K562 (cell line): ENCODE measurements around the gene SFT2D2. TPM values are rescaled to one million over a fixed set of nuclear protein-coding genes. Genes with fewer than 3 reads are reported as not detected.

Experiments
- ELF1 ChIP-seq: fragments of 200-800 bp; sonication (Bioruptor generic); IDR thresholded peaks from 2 replicates; pipeline ENCODE4 v1.6.1; 2016; ENCODE audit warnings: missing genetic modification characterization, missing compliant biosample characterization
- FOXA3 ChIP-seq, 2 experiments: fragments of 450-650 bp in 1 of 2; sonication (generic) in 1 of 2; formaldehyde crosslinking; IDR thresholded peaks in 1 of 2; conservative IDR thresholded peaks in 1 of 2; 2 replicates each; pipeline versions ENCODE4 v1.4.0 to v1.8.0; 2020 to 2022; ENCODE audit warnings: mild to moderate bottlenecking in 2 of 2, missing genetic modification reagents in 1 of 2
- GABPA ChIP-seq: fragments of 200-800 bp; sonication (Bioruptor generic); conservative IDR thresholded peaks from 2 replicates; pipeline ENCODE4 v1.6.1; 2016; ENCODE audit warnings: low read depth, missing genetic modification characterization, missing compliant biosample characterization
- HNRNPLL ChIP-seq: fragments of 200-400 bp; formaldehyde crosslinking; IDR thresholded peaks from 2 replicates; pipeline ENCODE4 v1.6.1; 2017; ENCODE audit warnings: low read length, low read depth, mild to moderate bottlenecking; ENCODE audit not compliant: poor library complexity, severe bottlenecking
- HSF4 ChIP-seq: fragments of 250-450 bp; sonication (Bioruptor Pico); IDR thresholded peaks from 2 replicates; pipeline ENCODE4 v2.1.2; 2022; ENCODE audit warnings: mild to moderate bottlenecking, moderate library complexity, borderline replicate concordance
- MIER1 ChIP-seq: fragments of 450-650 bp; IDR thresholded peaks from 2 replicates; pipeline ENCODE4 v1.6.1; 2016; ENCODE audit warnings: antibody characterized with exemption, mild to moderate bottlenecking, low read depth
- PML ChIP-seq: IDR thresholded peaks from 2 replicates; pipeline ENCODE4 v1.6.1; 2012; ENCODE audit warnings: low read length, inconsistent platforms
- ZBED1 ChIP-seq: IDR thresholded peaks from 2 replicates; pipeline ENCODE4 v1.6.1; 2014
- ZBTB8A ChIP-seq: fragments of 450-650 bp; IDR thresholded peaks from 2 replicates; pipeline ENCODE4 v1.6.1; 2018; ENCODE audit warnings: mild to moderate bottlenecking, moderate library complexity; ENCODE audit not compliant: partially characterized antibody
- ZNF717 ChIP-seq: fragments of 250-450 bp; sonication (Bioruptor Pico); IDR thresholded peaks from 2 replicates; pipeline ENCODE4 v1.5.0; 2021
- polyA plus RNA-seq, 8 experiments: library from polyadenylated mRNA; depleted of rRNA in 4 of 8; stranded (reverse) in 5 of 8; unstranded in 3 of 8; fragments of >200 nt; fragmentation: Nextera tagmentation in 2 of 8; fragmentation: Illumina TruSeq in 1 of 8; extraction: Ambion mirVana in 2 of 8; extraction: Trizol in 1 of 8; gene quantifications; 2 replicates each; pipeline versions ENCODE4 v1.2.1 to v1.2.3, GENCODE V29; 2011 to 2014; ENCODE audit warnings: inconsistent platforms in 1 of 8, missing spikeins in 1 of 8
- total RNA-seq, 7 experiments: library from RNA; depleted of rRNA in 6 of 7; stranded (reverse); fragments of >200 nt in 6 of 7; fragmentation: Illumina TruSeq in 2 of 7; extraction: Trizol in 2 of 7; gene quantifications; 2 replicates each; pipeline versions ENCODE4 v1.2.1 to v1.2.3, GENCODE V29; 2011 to 2021; ENCODE audit warnings: low replicate concordance in 1 of 7
- TF ChIP-seq, protein P1 (sequence below): sonication (generic); formaldehyde crosslinking; IDR thresholded peaks from 2 replicates; pipeline ENCODE4 v1.8.0; 2022; ENCODE audit warnings: mild to moderate bottlenecking, missing genetic modification reagents
- TF ChIP-seq, protein P2 (sequence below): fragments of 450-650 bp; IDR thresholded peaks from 2 replicates; pipeline ENCODE4 v1.6.1; 2016; ENCODE audit warnings: antibody characterized with exemption
- TF ChIP-seq, protein P3 (sequence below): fragments of 450-650 bp; IDR thresholded peaks from 2 replicates; pipeline ENCODE4 v1.7.1; 2018; ENCODE audit warnings: mild to moderate bottlenecking, low read depth; ENCODE audit not compliant: partially characterized antibody
- TF ChIP-seq, protein P4 (sequence below): fragments of 450-650 bp; conservative IDR thresholded peaks from 2 replicates; pipeline ENCODE4 v1.6.1; 2016; ENCODE audit warnings: missing genetic modification characterization, low read depth, mild to moderate bottlenecking, missing compliant biosample characterization, moderate library complexity
- TF ChIP-seq, protein P5 (sequence below): sonication (generic); formaldehyde crosslinking; IDR thresholded peaks from 2 replicates; pipeline ENCODE4 v1.8.1; 2022; ENCODE audit warnings: missing genetic modification reagents
- TF ChIP-seq, protein P6 (sequence below): sonication (generic); formaldehyde crosslinking; IDR thresholded peaks from 2 replicates; pipeline ENCODE4 v1.8.1; 2023; ENCODE audit warnings: mild to moderate bottlenecking, missing genetic modification reagents

SFT2D2 gene
- total and polyA plus RNA-seq, 9 of the 15 experiments (the other 6 are each of a cell fraction or from before 2014, with no cell fraction given), result 3.4 to 50.1 (median 21.6) TPM

DNA sequence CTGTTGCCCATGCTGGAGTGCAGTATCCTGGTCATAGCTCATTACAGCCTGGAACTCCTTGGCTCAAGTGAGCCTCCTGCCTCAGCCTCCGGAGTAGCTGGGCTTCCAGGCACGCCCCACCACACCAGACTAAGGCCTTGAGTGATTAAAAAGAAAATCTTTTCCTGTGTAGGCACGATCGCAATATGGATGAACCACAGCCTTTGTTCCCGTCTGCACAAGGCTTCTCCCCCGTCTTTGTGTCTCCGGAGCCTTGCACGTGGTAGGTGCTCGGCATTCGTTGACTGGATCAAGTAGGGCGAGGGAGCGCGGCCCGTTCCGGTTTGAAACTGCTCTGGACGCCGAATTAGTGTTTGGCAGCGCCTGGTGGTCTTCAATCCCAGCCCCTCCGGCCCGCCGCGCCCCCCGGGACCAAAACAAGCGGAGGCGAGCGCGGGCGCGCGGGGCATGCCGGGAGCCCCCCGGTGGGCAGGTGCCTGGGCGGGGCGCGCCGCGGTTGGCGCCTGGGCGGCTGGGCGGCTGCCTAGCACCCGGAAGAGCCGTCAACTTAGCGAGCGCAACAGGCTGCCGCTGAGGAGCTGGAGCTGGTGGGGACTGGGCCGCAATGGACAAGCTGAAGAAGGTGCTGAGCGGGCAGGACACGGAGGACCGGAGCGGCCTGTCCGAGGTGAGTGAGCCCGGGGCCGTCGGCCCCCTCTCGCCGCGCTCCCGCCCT lies at the start of gene SFT2D2 (continued):
- TF ChIP-seq, protein P1, sequence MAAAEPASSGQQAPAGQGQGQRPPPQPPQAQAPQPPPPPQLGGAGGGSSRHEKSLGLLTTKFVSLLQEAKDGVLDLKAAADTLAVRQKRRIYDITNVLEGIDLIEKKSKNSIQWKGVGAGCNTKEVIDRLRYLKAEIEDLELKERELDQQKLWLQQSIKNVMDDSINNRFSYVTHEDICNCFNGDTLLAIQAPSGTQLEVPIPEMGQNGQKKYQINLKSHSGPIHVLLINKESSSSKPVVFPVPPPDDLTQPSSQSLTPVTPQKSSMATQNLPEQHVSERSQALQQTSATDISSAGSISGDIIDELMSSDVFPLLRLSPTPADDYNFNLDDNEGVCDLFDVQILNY (CRISPR knock-in tag), result peak; percentile 93
- TF ChIP-seq, protein P2, sequence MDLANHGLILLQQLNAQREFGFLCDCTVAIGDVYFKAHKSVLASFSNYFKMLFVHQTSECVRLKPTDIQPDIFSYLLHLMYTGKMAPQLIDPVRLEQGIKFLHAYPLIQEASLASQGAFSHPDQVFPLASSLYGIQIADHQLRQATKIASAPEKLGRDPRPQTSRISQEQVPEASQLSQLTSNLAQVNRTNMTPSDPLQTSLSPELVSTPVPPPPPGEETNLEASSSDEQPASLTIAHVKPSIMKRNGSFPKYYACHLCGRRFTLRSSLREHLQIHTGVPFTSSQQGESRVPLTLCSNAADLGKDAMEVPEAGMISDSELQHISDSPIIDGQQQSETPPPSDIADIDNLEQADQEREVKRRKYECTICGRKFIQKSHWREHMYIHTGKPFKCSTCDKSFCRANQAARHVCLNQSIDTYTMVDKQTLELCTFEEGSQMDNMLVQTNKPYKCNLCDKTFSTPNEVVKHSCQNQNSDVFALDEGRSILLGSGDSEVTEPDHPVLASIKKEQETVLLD, result 0 out of 2 replicates have a peak, but pooled peaks have one; percentile 39
- TF ChIP-seq ZNF717 (CRISPR knock-in tag) (no peak; the same call in 1 of the 2 replicates), PML (peak; percentile 89), GABPA (tag) (peak; percentile 61; the same call in 1 of the 2 replicates), ELF1 (tag) (peak; percentile 95), MIER1 (no peak), ZBED1 (0 out of 2 replicates have a peak, but pooled peaks have one; percentile 52), HSF4 (CRISPR knock-in tag) (peak; percentile 87), FOXA3 (CRISPR knock-in tag; conservative IDR thresholded peaks at IDR 0.05 in 1 of 2, IDR thresholded peaks at IDR 0.05 in 1 of 2) (peak in 1 of 2 experiments; percentile 78; a peak in 1 of 4 replicates), HNRNPLL (no peak), ZBTB8A (no peak)
- TF ChIP-seq, protein P3, sequence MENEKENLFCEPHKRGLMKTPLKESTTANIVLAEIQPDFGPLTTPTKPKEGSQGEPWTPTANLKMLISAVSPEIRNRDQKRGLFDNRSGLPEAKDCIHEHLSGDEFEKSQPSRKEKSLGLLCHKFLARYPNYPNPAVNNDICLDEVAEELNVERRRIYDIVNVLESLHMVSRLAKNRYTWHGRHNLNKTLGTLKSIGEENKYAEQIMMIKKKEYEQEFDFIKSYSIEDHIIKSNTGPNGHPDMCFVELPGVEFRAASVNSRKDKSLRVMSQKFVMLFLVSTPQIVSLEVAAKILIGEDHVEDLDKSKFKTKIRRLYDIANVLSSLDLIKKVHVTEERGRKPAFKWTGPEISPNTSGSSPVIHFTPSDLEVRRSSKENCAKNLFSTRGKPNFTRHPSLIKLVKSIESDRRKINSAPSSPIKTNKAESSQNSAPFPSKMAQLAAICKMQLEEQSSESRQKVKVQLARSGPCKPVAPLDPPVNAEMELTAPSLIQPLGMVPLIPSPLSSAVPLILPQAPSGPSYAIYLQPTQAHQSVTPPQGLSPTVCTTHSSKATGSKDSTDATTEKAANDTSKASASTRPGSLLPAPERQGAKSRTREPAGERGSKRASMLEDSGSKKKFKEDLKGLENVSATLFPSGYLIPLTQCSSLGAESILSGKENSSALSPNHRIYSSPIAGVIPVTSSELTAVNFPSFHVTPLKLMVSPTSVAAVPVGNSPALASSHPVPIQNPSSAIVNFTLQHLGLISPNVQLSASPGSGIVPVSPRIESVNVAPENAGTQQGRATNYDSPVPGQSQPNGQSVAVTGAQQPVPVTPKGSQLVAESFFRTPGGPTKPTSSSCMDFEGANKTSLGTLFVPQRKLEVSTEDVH, result no peak
- TF ChIP-seq, protein P4, sequence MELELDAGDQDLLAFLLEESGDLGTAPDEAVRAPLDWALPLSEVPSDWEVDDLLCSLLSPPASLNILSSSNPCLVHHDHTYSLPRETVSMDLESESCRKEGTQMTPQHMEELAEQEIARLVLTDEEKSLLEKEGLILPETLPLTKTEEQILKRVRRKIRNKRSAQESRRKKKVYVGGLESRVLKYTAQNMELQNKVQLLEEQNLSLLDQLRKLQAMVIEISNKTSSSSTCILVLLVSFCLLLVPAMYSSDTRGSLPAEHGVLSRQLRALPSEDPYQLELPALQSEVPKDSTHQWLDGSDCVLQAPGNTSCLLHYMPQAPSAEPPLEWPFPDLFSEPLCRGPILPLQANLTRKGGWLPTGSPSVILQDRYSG (tag), result peak; percentile 97
- TF ChIP-seq, protein P5, sequence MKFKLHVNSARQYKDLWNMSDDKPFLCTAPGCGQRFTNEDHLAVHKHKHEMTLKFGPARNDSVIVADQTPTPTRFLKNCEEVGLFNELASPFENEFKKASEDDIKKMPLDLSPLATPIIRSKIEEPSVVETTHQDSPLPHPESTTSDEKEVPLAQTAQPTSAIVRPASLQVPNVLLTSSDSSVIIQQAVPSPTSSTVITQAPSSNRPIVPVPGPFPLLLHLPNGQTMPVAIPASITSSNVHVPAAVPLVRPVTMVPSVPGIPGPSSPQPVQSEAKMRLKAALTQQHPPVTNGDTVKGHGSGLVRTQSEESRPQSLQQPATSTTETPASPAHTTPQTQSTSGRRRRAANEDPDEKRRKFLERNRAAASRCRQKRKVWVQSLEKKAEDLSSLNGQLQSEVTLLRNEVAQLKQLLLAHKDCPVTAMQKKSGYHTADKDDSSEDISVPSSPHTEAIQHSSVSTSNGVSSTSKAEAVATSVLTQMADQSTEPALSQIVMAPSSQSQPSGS (CRISPR knock-in tag), result no peak
- TF ChIP-seq, protein P6, sequence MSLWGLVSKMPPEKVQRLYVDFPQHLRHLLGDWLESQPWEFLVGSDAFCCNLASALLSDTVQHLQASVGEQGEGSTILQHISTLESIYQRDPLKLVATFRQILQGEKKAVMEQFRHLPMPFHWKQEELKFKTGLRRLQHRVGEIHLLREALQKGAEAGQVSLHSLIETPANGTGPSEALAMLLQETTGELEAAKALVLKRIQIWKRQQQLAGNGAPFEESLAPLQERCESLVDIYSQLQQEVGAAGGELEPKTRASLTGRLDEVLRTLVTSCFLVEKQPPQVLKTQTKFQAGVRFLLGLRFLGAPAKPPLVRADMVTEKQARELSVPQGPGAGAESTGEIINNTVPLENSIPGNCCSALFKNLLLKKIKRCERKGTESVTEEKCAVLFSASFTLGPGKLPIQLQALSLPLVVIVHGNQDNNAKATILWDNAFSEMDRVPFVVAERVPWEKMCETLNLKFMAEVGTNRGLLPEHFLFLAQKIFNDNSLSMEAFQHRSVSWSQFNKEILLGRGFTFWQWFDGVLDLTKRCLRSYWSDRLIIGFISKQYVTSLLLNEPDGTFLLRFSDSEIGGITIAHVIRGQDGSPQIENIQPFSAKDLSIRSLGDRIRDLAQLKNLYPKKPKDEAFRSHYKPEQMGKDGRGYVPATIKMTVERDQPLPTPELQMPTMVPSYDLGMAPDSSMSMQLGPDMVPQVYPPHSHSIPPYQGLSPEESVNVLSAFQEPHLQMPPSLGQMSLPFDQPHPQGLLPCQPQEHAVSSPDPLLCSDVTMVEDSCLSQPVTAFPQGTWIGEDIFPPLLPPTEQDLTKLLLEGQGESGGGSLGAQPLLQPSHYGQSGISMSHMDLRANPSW (CRISPR knock-in tag), result no peak
